ENCODE measurements around the gene SPTLC3.

DNA sequence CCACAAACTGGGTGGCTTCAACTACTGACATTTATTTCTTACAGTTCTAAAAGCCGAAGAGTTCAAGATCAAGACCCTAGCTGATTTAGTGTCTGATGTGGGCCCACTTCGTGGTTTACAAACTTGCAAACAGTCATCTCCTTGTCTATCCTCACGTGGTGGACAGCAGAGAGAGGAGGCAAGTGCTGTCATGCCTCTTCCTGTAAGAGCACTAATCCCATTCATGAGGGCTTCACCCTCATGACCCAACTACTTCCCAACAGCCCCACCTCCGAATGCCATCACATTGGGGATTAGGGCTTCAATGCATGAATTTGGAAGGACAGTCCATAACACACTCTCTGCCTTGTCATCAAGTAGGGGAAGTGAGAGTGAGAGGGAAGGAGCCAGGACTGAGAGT lies 196.7 kb downstream of the SPTLC3 start:
- no peak for TF ChIP-seq POLR2A (IDR thresholded peaks at IDR 0.05)
- no peak for TF ChIP-seq CTCF (IDR thresholded peaks at IDR 0.05)

Measured in prostate gland (tissue), 2 donors.